Measurements from ENCODE around the gene MVD.

GRCh38 chr16:88649924-88650748, 12.8 kb downstream of the MVD start:
- TF ChIP-seq CTCF (IDR thresholded peaks at IDR 0.05): peak in 1 of 6 experiments; percentile 5
- TF ChIP-seq POLR2A (IDR thresholded peaks at IDR 0.05): no peak

Measured in esophagus squamous epithelium (tissue), 4 donors.